Measurements from ENCODE around the gene ANAPC10.

GRCh38 chr4:145076469-145076855 is 21.5 kb downstream of the ANAPC10 start:
- TF ChIP-seq CTCF (IDR thresholded peaks at IDR 0.05) (no peak), POLR2A (IDR thresholded peaks at IDR 0.05) (no peak), POLR2AphosphoS5 (IDR thresholded peaks at IDR 0.05) (no peak)

All from sigmoid colon (tissue), 4 donors.